DMS153 (cell line): ENCODE measurements around the gene PPM1N.

Experiments
- DNase-seq: peaks from one replicate; lab custom pipeline; 2025; lab: John Stamatoyannopoulos, UW

Gene PPM1N

DNA sequence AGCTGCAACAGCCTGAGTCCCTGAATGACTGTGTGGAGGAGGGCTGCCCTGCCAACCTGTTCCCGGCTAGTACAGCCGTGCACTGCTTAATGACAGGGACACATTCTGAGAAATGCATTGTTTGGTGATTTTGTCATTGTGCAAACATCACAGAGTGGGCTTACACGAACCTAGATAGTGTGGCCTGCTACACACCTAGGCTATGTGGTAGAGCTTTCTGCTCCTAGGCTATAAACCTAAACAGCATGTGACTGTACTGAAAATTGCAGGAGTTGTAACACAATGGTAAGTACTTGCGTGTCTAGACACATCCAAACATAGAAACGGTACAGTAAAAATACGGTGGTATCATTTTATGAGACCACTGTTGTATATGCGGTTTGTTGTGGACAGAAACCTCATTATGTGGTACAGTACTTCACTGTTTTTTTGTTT lies 44.0 kb downstream of the PPM1N start:
- DNase-seq: peak; percentile 27

GRCh38 chr19:45547211-45547770 lies 49.0 kb downstream of the PPM1N start:
- no peak for DNase-seq

- no peak for DNase-seq
Measured at GRCh38 chr19:45547965-45548609, 49.8 kb downstream of the PPM1N start.
